SK-N-SH treated with all-trans-retinoic acid at 6 μM for 48 hours (cell line): ENCODE measurements around the gene ANXA5.
A peak's percentile ranks its signal among the peaks of the same experiment; 100 is the strongest.

Experiments
- ATAC-seq: fragments of 200-7000 bp; cut with Tn5 transposase; 3 replicates; pipeline ENCODE4 v1.9.1; 2020; ENCODE audit warnings: mild to moderate bottlenecking, moderate library complexity
- ARNTL ChIP-seq: fragments of 450-650 bp; formaldehyde crosslinking; IDR thresholded peaks from 2 replicates; pipeline ENCODE4 v1.5.0; 2020; ENCODE audit warnings: low read depth, mild to moderate bottlenecking, moderate library complexity, borderline replicate concordance
- BACH2 ChIP-seq: fragments of 250-450 bp; sonication (Bioruptor Pico); IDR thresholded peaks from 2 replicates; pipeline ENCODE4 v1.9.0; 2021; ENCODE audit warnings: mild to moderate bottlenecking, borderline replicate concordance
- CSDC2 ChIP-seq: fragments of 250-450 bp; sonication (Bioruptor Pico); IDR thresholded peaks from 2 replicates; pipeline ENCODE4 v1.5.0; 2020; ENCODE audit warnings: mild to moderate bottlenecking, moderate library complexity
- ESRRG ChIP-seq: fragments of 250-450 bp; sonication (Bioruptor Pico); IDR thresholded peaks from 2 replicates; pipeline ENCODE4 v1.6.1; 2021; ENCODE audit warnings: mild to moderate bottlenecking
- GLIS3 ChIP-seq: fragments of 250-450 bp; sonication (Bioruptor Pico); IDR thresholded peaks from 2 replicates; pipeline ENCODE4 v1.5.0; 2020; ENCODE audit warnings: mild to moderate bottlenecking, moderate library complexity
- ISL1 ChIP-seq: fragments of 250-450 bp; sonication (Bioruptor Pico); IDR thresholded peaks from 2 replicates; pipeline ENCODE4 v2.1.2; 2022; ENCODE audit warnings: mild to moderate bottlenecking, moderate library complexity
- OSR1 ChIP-seq: fragments of 250-450 bp; sonication (Bioruptor Pico); IDR thresholded peaks from 2 replicates; pipeline ENCODE4 v1.8.0; 2022; ENCODE audit warnings: moderate library complexity, mild to moderate bottlenecking, inconsistent platforms
- PATZ1 ChIP-seq: fragments of 250-450 bp; sonication (Bioruptor Pico); IDR thresholded peaks from 2 replicates; pipeline ENCODE4 v1.8.0; 2020; ENCODE audit warnings: mild to moderate bottlenecking, moderate library complexity, borderline replicate concordance
- POU6F1 ChIP-seq: fragments of 250-450 bp; sonication (Bioruptor Pico); IDR thresholded peaks from 2 replicates; pipeline ENCODE4 v1.8.0; 2021; ENCODE audit warnings: low read depth, mild to moderate bottlenecking, moderate library complexity, borderline replicate concordance
- PPARA ChIP-seq: fragments of 250-450 bp; sonication (Bioruptor Pico); IDR thresholded peaks from 2 replicates; pipeline ENCODE4 v1.5.0; 2020; ENCODE audit warnings: mild to moderate bottlenecking, borderline replicate concordance
- RARB ChIP-seq: fragments of 250-450 bp; sonication (Bioruptor Pico); IDR thresholded peaks from 2 replicates; pipeline ENCODE4 v1.8.0; 2021; ENCODE audit warnings: mild to moderate bottlenecking, moderate library complexity
- SNAI2 ChIP-seq: fragments of 250-450 bp; sonication (Bioruptor Pico); IDR thresholded peaks from 2 replicates; pipeline ENCODE4 v1.5.0; 2020; ENCODE audit warnings: mild to moderate bottlenecking, moderate library complexity
- TOX ChIP-seq: fragments of 250-450 bp; sonication (Bioruptor Pico); IDR thresholded peaks from 2 replicates; pipeline ENCODE4 v1.8.0; 2021; ENCODE audit warnings: mild to moderate bottlenecking, moderate library complexity, borderline replicate concordance
- ZC3H10 ChIP-seq: fragments of 250-450 bp; sonication (Bioruptor Pico); IDR thresholded peaks from 2 replicates; pipeline ENCODE4 v1.5.1; 2021; ENCODE audit warnings: mild to moderate bottlenecking, moderate library complexity
- ZFP3 ChIP-seq: fragments of 250-450 bp; sonication (Bioruptor Pico); IDR thresholded peaks from 2 replicates; pipeline ENCODE4 v1.5.0; 2020; ENCODE audit warnings: mild to moderate bottlenecking, moderate library complexity
- ZFP30 ChIP-seq: fragments of 450-650 bp; formaldehyde crosslinking; IDR thresholded peaks from 2 replicates; pipeline ENCODE4 v1.5.0; 2022; ENCODE audit warnings: mild to moderate bottlenecking, moderate library complexity
- ZNF565 ChIP-seq: fragments of 450-650 bp; formaldehyde crosslinking; conservative IDR thresholded peaks from 2 replicates; pipeline ENCODE4 v1.5.0; 2020; ENCODE audit warnings: low read depth, mild to moderate bottlenecking, moderate library complexity
- ZNF70 ChIP-seq: fragments of 450-650 bp; formaldehyde crosslinking; IDR thresholded peaks from 2 replicates; pipeline ENCODE4 v1.5.0; 2020; ENCODE audit warnings: mild to moderate bottlenecking, moderate library complexity
- ZNF8 ChIP-seq: fragments of 450-650 bp; formaldehyde crosslinking; IDR thresholded peaks from 2 replicates; pipeline ENCODE4 v1.5.0; 2020; ENCODE audit warnings: mild to moderate bottlenecking, moderate library complexity
- TF ChIP-seq, protein P1 (sequence below): fragments of 250-450 bp; sonication (Bioruptor Pico); IDR thresholded peaks from 2 replicates; pipeline ENCODE4 v1.5.1; 2021; ENCODE audit warnings: mild to moderate bottlenecking, moderate library complexity
- TF ChIP-seq, protein P2 (sequence below): fragments of 250-450 bp; sonication (Bioruptor Pico); IDR thresholded peaks from 2 replicates; pipeline ENCODE4 v1.5.0; 2020; ENCODE audit warnings: mild to moderate bottlenecking, moderate library complexity

Gene ANXA5

GRCh38 chr4:121698236-121698671 lies 1.5 kb upstream of the ANXA5 start:
- TF ChIP-seq POU6F1 (CRISPR knock-in tag) (no peak), OSR1 (CRISPR knock-in tag) (no peak), ZC3H10 (CRISPR knock-in tag) (no peak), ZFP30 (CRISPR knock-in tag) (no peak), TOX (no peak), GLIS3 (CRISPR knock-in tag) (no peak), BACH2 (CRISPR knock-in tag) (no peak), CSDC2 (CRISPR knock-in tag) (no peak), RARB (CRISPR knock-in tag) (no peak)
- TF ChIP-seq, protein P1, sequence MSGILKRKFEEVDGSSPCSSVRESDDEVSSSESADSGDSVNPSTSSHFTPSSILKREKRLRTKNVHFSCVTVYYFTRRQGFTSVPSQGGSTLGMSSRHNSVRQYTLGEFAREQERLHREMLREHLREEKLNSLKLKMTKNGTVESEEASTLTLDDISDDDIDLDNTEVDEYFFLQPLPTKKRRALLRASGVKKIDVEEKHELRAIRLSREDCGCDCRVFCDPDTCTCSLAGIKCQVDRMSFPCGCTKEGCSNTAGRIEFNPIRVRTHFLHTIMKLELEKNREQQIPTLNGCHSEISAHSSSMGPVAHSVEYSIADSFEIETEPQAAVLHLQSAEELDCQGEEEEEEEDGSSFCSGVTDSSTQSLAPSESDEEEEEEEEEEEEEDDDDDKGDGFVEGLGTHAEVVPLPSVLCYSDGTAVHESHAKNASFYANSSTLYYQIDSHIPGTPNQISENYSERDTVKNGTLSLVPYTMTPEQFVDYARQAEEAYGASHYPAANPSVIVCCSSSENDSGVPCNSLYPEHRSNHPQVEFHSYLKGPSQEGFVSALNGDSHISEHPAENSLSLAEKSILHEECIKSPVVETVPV (CRISPR knock-in tag): no peak
- ATAC-seq: no peak

- ATAC-seq: no peak
- no peak for TF ChIP-seq ZFP3
- TF ChIP-seq ZFP30 (CRISPR knock-in tag): no peak
- no peak for TF ChIP-seq OSR1 (CRISPR knock-in tag)
- TF ChIP-seq RARB (CRISPR knock-in tag): no peak
- no peak for TF ChIP-seq GLIS3 (CRISPR knock-in tag)
- no peak for TF ChIP-seq PPARA (CRISPR knock-in tag)
- no peak for TF ChIP-seq ZNF8 (CRISPR knock-in tag)
- TF ChIP-seq, protein P2, sequence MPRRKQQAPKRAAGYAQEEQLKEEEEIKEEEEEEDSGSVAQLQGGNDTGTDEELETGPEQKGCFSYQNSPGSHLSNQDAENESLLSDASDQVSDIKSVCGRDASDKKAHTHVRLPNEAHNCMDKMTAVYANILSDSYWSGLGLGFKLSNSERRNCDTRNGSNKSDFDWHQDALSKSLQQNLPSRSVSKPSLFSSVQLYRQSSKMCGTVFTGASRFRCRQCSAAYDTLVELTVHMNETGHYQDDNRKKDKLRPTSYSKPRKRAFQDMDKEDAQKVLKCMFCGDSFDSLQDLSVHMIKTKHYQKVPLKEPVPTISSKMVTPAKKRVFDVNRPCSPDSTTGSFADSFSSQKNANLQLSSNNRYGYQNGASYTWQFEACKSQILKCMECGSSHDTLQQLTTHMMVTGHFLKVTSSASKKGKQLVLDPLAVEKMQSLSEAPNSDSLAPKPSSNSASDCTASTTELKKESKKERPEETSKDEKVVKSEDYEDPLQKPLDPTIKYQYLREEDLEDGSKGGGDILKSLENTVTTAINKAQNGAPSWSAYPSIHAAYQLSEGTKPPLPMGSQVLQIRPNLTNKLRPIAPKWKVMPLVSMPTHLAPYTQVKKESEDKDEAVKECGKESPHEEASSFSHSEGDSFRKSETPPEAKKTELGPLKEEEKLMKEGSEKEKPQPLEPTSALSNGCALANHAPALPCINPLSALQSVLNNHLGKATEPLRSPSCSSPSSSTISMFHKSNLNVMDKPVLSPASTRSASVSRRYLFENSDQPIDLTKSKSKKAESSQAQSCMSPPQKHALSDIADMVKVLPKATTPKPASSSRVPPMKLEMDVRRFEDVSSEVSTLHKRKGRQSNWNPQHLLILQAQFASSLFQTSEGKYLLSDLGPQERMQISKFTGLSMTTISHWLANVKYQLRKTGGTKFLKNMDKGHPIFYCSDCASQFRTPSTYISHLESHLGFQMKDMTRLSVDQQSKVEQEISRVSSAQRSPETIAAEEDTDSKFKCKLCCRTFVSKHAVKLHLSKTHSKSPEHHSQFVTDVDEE (CRISPR knock-in tag): no peak
- no peak for TF ChIP-seq PATZ1 (CRISPR knock-in tag)
- TF ChIP-seq, protein P1 (CRISPR knock-in tag): no peak
- TF ChIP-seq ISL1 (CRISPR knock-in tag): no peak
- no peak for TF ChIP-seq ZNF565 (CRISPR knock-in tag)
- TF ChIP-seq ESRRG (CRISPR knock-in tag): no peak
- no peak for TF ChIP-seq POU6F1 (CRISPR knock-in tag)
- TF ChIP-seq ARNTL (CRISPR knock-in tag): no peak
Measured at GRCh38 chr4:121697564-121697963, 784 bp upstream of the ANXA5 start.

GRCh38 chr4:121696170-121696580 lies 605 bp downstream of the ANXA5 start:
- ATAC-seq: peak; percentile 32
- TF ChIP-seq SNAI2 (CRISPR knock-in tag) (no peak), OSR1 (CRISPR knock-in tag) (no peak), ZNF70 (CRISPR knock-in tag) (no peak), ISL1 (CRISPR knock-in tag) (no peak), PATZ1 (CRISPR knock-in tag) (no peak), CSDC2 (CRISPR knock-in tag) (no peak), TOX (no peak), PPARA (CRISPR knock-in tag) (no peak), ZFP3 (no peak), POU6F1 (CRISPR knock-in tag) (no peak), ESRRG (CRISPR knock-in tag) (no peak), ZNF565 (CRISPR knock-in tag) (no peak)
